ENCODE results near the gene NLN. TPM values are rescaled to one million over a fixed set of nuclear protein-coding genes. Genes with fewer than 3 reads are reported as not detected.

Gene NLN
- polyA plus RNA-seq, 1 experiment: 15.4 TPM

DNA sequence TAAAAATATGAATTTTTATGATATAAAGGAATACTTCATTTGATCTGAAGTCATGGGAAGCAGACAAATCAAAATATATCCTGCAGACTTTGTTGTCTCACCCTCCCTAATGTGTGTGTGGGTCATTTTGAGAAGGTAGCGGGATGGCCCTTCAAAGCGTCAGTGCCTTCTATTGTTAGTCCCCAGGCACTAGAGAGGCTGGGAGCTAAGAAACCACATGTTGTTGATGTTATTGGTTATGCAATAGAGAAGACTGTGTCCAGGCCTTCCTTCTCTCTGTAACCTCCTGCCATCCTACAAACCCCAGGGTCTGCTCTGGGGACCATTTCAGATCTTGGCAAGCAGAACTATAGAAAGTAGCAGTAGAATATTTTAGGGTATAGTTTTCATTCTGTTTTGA, 94.7 kb downstream of the NLN start:
- no peaks in the 10 kb centered on the region for H3K27me3 ChIP-seq (ENCODE audit: control insufficient read depth, insufficient read depth, low read length)
- TF ChIP-seq, protein P1, sequence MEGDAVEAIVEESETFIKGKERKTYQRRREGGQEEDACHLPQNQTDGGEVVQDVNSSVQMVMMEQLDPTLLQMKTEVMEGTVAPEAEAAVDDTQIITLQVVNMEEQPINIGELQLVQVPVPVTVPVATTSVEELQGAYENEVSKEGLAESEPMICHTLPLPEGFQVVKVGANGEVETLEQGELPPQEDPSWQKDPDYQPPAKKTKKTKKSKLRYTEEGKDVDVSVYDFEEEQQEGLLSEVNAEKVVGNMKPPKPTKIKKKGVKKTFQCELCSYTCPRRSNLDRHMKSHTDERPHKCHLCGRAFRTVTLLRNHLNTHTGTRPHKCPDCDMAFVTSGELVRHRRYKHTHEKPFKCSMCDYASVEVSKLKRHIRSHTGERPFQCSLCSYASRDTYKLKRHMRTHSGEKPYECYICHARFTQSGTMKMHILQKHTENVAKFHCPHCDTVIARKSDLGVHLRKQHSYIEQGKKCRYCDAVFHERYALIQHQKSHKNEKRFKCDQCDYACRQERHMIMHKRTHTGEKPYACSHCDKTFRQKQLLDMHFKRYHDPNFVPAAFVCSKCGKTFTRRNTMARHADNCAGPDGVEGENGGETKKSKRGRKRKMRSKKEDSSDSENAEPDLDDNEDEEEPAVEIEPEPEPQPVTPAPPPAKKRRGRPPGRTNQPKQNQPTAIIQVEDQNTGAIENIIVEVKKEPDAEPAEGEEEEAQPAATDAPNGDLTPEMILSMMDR (IDR thresholded peaks at IDR 0.05; ENCODE audit: insufficient read depth, low read depth, low read length): no peak
- H3K4me3 ChIP-seq (ENCODE audit: low read depth, low read length): no peak overlapping the region
- DNase-seq (ENCODE audit: low read depth): no peak
- ChIA-PET POLR2A (no interaction called here), CTCF (no interaction called here)
- H3K36me3 ChIP-seq (ENCODE audit: control insufficient read depth, insufficient read depth, low read length): no peaks in the 10 kb centered on the region

DNA sequence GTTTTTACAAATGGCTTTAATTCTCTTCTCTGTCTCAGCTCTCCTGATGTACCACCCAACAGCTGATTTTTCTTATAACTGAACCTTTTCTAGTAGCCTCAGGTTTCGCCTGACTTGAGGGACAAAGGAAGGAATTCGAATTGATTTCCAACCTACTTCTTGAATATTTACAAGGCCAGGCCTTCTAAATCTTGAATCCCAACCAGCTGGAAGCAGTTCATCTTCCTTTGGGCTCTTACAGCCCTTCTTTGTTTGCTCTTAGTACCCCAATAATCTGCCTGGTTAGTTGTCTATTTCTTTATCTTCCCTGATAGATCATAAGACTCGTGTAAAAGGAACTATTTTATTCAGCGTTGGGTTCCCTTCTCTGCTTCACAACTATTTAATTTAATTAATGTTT, 95.9 kb downstream of the NLN start:
- CTCF ChIA-PET: interaction anchor here (1.0 kb wide), 1 partner anchor 8 kb away, joined by 4 read pairs; no protein-coding TSS in a partner anchor
- Histone ChIP-seq H3K27me3 (ENCODE audit: control insufficient read depth, insufficient read depth, low read length) (no peaks in the 10 kb centered on the region), H3K4me3 (ENCODE audit: low read depth, low read length) (no peak overlapping the region), H3K36me3 (ENCODE audit: control insufficient read depth, insufficient read depth, low read length) (no peaks in the 10 kb centered on the region)
- TF ChIP-seq, protein P1 (IDR thresholded peaks at IDR 0.05; ENCODE audit: insufficient read depth, low read depth, low read length): no peak
- no peak for DNase-seq (ENCODE audit: low read depth)
- POLR2A ChIA-PET: no interaction called here

DNA sequence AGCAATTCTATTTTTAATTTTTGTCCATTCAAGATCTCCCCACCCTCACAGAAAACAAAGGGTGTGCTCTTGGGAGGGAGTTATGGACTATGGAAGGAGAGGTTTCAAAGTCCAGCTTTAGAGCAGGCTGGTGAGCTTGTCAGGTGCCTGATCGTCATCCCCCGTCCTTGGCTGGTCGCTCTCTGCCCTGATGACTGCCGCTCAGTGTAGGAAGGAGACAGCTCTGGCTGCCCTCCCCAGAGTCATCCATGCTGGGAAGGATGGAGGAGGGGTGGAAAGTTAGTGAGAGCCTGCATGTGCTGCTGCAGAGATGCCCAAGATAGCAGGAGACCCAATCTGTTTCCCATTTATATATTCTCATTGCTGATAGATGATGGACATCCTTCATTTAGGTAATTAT, 96.6 kb downstream of the NLN start:
- no peaks in the 10 kb centered on the region for H3K36me3 ChIP-seq (ENCODE audit: control insufficient read depth, insufficient read depth, low read length)
- POLR2A ChIA-PET: no interaction called here
- CTCF ChIA-PET: no interaction called here
- TF ChIP-seq, protein P1 (IDR thresholded peaks at IDR 0.05; ENCODE audit: insufficient read depth, low read depth, low read length): no peak
- no peaks in the 10 kb centered on the region for H3K27me3 ChIP-seq (ENCODE audit: control insufficient read depth, insufficient read depth, low read length)
- DNase-seq (ENCODE audit: low read depth): no peak
- H3K4me3 ChIP-seq (ENCODE audit: low read depth, low read length): no peak overlapping the region

DNA sequence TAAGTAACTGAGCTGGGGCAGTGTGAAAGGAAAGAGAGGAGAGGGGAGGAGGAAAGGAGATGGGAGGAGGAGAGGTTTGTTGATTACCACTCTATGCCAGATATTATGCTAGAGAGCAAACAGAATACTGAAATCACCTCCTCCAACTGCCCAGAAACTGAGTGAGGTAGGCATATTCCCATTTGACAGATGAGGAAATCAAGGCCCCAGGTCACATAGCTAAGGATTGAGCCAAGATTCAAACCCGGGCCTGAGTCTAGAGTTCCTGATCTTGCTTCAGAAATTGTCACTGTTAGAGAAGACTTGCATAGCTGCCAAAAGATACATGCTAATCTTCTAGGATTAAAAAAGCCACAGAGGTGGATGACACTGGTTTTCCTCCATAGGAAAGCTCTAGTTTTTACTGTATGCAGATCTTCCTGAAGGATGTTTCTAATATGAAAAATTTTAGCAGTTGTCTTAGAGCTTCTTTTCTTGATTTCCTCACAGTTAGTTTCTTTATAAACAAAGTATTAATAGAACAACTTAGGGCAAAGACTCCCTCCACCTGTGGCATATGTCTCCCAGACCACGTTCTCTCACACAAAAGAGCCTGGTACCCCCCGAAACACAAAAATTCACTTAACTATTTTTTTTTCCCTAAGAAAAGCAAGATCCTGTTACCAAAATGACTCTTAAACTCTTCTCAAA, 97.4 kb downstream of the NLN start:
- POLR2A ChIA-PET: no interaction called here

DNA sequence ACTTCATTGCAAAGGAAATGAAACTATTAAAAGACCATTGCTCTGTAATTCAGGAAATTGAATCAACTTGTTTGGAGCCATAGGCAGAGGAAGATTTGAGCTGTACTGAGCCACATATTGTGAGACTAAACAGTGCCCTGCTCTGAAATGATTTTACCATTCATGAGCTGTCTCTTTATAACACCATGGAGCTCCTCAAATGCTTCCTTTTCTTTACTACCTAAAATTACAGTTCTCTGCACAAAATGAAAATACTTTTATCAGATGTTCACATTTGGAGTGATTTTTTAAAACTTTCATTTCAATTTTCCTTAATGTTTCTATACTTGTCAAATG, 97.9 kb downstream of the NLN start:
- CTCF ChIA-PET: interaction anchor here (0.6 kb wide), 1 partner anchor 10 kb away, joined by 3 read pairs; no protein-coding TSS in a partner anchor
- TF ChIP-seq, protein P1 (IDR thresholded peaks at IDR 0.05; ENCODE audit: insufficient read depth, low read depth, low read length): no peak
- no peak for DNase-seq (ENCODE audit: low read depth)
- H3K27me3 ChIP-seq (ENCODE audit: control insufficient read depth, insufficient read depth, low read length): no peaks in the 10 kb centered on the region
- H3K4me3 ChIP-seq (ENCODE audit: low read depth, low read length): no peak overlapping the region
- POLR2A ChIA-PET: no interaction called here
- no peaks in the 10 kb centered on the region for H3K36me3 ChIP-seq (ENCODE audit: control insufficient read depth, insufficient read depth, low read length)

More for the DNA sequence above, 97.4 kb downstream of the NLN start:
- CTCF ChIA-PET: no interaction called here
- TF ChIP-seq, protein P1 (IDR thresholded peaks at IDR 0.05; ENCODE audit: insufficient read depth, low read depth, low read length): no peak
- H3K4me3 ChIP-seq (ENCODE audit: low read depth, low read length): no peak overlapping the region
- no peak for DNase-seq (ENCODE audit: low read depth)
- H3K36me3 ChIP-seq (ENCODE audit: control insufficient read depth, insufficient read depth, low read length): no peaks in the 10 kb centered on the region
- no peaks in the 10 kb centered on the region for H3K27me3 ChIP-seq (ENCODE audit: control insufficient read depth, insufficient read depth, low read length)
